Stomach (tissue), 9 donors: ENCODE results near the gene RBMS3. TPM values are rescaled to one million over a fixed set of nuclear protein-coding genes. Genes with fewer than 3 reads are reported as not detected.
A peak's percentile ranks its signal among the peaks of the same experiment; 100 is the strongest.

ENCODE experiments used
- DNase-seq, 2 donors: peaks; one replicate each; pipeline versions ENCODE4 v3.0.0 to v3.0.0-alpha.2; 2013 to 2019
- H3K27ac ChIP-seq, 5 donors: fragments of 200-600 bp in 4 of 5; sonication (generic) in 4 of 5; one replicate each; pipeline ENCODE4 v1.5.1; 2013 to 2019; ENCODE audit warnings: mild to moderate bottlenecking in 1 of 5, moderate library complexity in 1 of 5
- H3K27me3 ChIP-seq, 3 donors: fragments of 200-600 bp; sonication (generic); one replicate each; pipeline ENCODE4 v1.5.1; 2017 to 2019; ENCODE audit warnings: mixed run types in 1 of 3
- H3K36me3 ChIP-seq, 4 donors: fragments of 200-600 bp; sonication (generic); 1 replicate in 3 of 4; 2 replicates in 1 of 4; pipeline ENCODE4 v1.5.1; 2016 to 2019
- H3K4me1 ChIP-seq, 4 donors: fragments of 200-600 bp; sonication (generic); one replicate each; pipeline ENCODE4 v1.5.1; 2016 to 2019
- H3K4me3 ChIP-seq, 4 donors: fragments of 200-600 bp; sonication (generic) in 3 of 4; one replicate each; pipeline ENCODE4 v1.5.1; 2016 to 2019; ENCODE audit warnings: mild to moderate bottlenecking in 1 of 4
- H3K9me3 ChIP-seq, 4 donors: fragments of 200-600 bp; sonication (generic); one replicate each; pipeline ENCODE4 v1.5.1; 2016 to 2019
- EP300 ChIP-seq: sonication (generic); formaldehyde crosslinking; IDR thresholded peaks from one replicate; pipeline ENCODE4 v1.6.1; 2017; ENCODE audit warnings: antibody characterized with exemption
- POLR2A ChIP-seq, 4 donors: fragments of 450-650 bp; IDR thresholded peaks; one replicate each; pipeline ENCODE4 v1.6.1; 2016; ENCODE audit warnings: antibody characterized with exemption in 4 of 4, control low read depth in 2 of 4, mild to moderate bottlenecking in 1 of 4, moderate library complexity in 1 of 4
- POLR2AphosphoS5 ChIP-seq, 3 donors: sonication (generic); formaldehyde crosslinking; IDR thresholded peaks; one replicate each; pipeline ENCODE4 v1.6.1; 2016; ENCODE audit warnings: antibody characterized with exemption in 3 of 3
- WGBS, 5 donors: extraction: QIAGEN DNeasy Blood & Tissue Kit in 3 of 5; methylation state at CpG; one replicate each; pipeline versions ENCODE4 v1.1.5 to v1.1.7; 2013 to 2018; 5-methylcytosine and 5-hydroxymethylcytosine counted together
- intact Hi-C: fragments of 100-400 bp; cut with DNase I; formaldehyde crosslinking; loops from one replicate; pipeline ENCODE4 v1.15.1; 2023; ENCODE audit warnings: low total_unique reads
- polyA plus RNA-seq, 3 donors: library from polyadenylated mRNA; stranded (reverse); fragments of 200-250 nt; gene quantifications; one replicate each; pipeline ENCODE4 v1.2.3, GENCODE V29; 2013
- total RNA-seq, 5 donors: library from RNA; depleted of rRNA; stranded (reverse); fragments of >200 nt; gene quantifications; one replicate each; pipeline versions ENCODE4 v1.1.0 to v1.2.3, GENCODE V29; 2014 to 2016
- TF ChIP-seq, protein P1 (sequence below), 7 experiments: fragments of 450-650 bp in 4 of 7; fragments of 200-600 bp in 3 of 7; sonication (generic) in 3 of 7; IDR thresholded peaks; one replicate each; pipeline ENCODE4 v1.5.1; 2016 to 2019; ENCODE audit warnings: antibody characterized with exemption in 7 of 7, control low read depth in 2 of 7, mild to moderate bottlenecking in 1 of 7
- donor health status: healthy with polysubstance abuse.
- donor health status: Bipolar disorder and iron deficiency.
- donor health status: healthy.

The RBMS3 gene
- total and polyA plus RNA-seq, 8 donors, result 2.0 to 103 (median 16.0) TPM

DNA sequence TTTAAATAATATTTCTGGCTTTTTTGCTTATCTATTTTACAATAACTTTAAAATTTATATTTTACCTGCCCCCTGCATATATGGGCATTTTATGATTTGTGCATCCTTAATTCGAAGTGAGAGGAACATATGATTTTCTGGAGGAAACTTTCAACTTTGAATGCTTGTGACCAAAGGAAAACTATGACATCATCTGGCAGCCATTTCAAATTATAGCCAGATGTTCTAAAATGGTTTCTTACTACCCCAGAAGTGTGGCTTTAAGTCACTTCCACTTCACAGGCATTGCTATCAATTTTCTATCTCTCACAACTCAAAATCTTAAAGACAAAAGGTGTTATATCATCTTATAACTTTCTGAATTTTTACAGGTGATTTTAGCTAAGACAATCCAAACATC, 508.8 kb downstream of the RBMS3 start:
- TF ChIP-seq POLR2A (IDR thresholded peaks at IDR 0.05) (no peak), EP300 (no peak), POLR2AphosphoS5 (IDR thresholded peaks at IDR 0.05) (no peak)
- TF ChIP-seq, protein P1, sequence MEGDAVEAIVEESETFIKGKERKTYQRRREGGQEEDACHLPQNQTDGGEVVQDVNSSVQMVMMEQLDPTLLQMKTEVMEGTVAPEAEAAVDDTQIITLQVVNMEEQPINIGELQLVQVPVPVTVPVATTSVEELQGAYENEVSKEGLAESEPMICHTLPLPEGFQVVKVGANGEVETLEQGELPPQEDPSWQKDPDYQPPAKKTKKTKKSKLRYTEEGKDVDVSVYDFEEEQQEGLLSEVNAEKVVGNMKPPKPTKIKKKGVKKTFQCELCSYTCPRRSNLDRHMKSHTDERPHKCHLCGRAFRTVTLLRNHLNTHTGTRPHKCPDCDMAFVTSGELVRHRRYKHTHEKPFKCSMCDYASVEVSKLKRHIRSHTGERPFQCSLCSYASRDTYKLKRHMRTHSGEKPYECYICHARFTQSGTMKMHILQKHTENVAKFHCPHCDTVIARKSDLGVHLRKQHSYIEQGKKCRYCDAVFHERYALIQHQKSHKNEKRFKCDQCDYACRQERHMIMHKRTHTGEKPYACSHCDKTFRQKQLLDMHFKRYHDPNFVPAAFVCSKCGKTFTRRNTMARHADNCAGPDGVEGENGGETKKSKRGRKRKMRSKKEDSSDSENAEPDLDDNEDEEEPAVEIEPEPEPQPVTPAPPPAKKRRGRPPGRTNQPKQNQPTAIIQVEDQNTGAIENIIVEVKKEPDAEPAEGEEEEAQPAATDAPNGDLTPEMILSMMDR (IDR thresholded peaks at IDR 0.05), result no peak
- Histone ChIP-seq H3K4me1 (no peaks in the 10 kb centered on the region), H3K27ac (no peak overlapping the region), H3K4me3 (no peak overlapping the region), H3K36me3 (no peaks in the 10 kb centered on the region), H3K9me3 (peaks cover 0 to 6% (median 0%) of the 10 kb centered on the region in 4 donors), H3K27me3 (no peaks in the 10 kb centered on the region)
- intact Hi-C loops, result no loop called here
- DNase-seq, result no peak
- WGBS, 5 donors, result 83 to 95% (median 92%) methylated on average over 1 of the region's 1 CpG

DNA sequence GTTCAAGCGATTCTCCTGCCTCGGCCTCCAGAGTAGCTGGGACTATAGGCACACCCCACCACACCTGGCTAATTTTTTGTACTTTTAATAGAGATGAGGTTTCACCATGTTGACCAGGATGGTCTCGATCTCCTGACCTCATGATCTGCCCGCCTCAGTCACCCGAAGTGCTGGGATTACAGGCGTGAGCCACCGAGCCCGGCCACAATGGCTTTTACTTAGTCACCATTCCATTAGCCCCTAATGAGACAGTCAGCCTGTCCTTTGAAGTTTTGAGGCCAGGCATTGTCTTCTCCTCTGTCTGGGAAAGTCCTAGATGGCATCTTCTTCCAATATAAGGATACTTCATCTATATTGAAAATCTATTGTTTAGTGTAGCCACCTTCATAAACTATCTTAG, 515.9 kb downstream of the RBMS3 start:
- Histone ChIP-seq H3K4me1 (peaks cover 0 to under 1% (median 0%) of the 10 kb centered on the region in 4 donors), H3K4me3 (no peak overlapping the region), H3K36me3 (no peaks in the 10 kb centered on the region), H3K27me3 (no peaks in the 10 kb centered on the region), H3K9me3 (no peaks in the 10 kb centered on the region), H3K27ac (no peak overlapping the region)
- DNase-seq, result no peak
- intact Hi-C loops, result no loop called here
- TF ChIP-seq, protein P1 (IDR thresholded peaks at IDR 0.05), result no peak
- no peak for TF ChIP-seq EP300
- no peak for TF ChIP-seq POLR2A (IDR thresholded peaks at IDR 0.05)
- TF ChIP-seq POLR2AphosphoS5 (IDR thresholded peaks at IDR 0.05), result no peak
- WGBS, 5 donors, result 96 to 98% (median 97%) methylated on average over 8 of the region's 8 CpGs

DNA sequence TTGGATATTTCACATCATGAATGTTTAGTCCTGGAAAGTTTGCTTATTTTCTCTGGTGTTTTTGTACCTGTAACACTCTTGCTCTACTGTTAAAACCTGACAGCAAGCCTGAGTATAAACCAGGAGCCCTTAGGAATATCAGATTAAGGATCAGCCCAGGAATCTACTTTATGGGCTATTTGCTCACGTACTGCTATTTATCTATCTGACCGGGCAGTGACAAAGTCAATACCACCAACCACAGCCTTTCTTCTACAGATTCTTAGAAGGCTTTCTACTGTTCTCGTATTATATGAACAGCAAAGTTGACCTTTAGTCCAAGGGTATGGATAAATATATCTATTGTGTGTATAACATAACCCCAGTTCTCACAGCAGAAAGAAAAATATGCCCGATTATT, 521.2 kb downstream of the RBMS3 start:
- Histone ChIP-seq H3K27me3 (no peaks in the 10 kb centered on the region), H3K36me3 (no peaks in the 10 kb centered on the region), H3K9me3 (no peaks in the 10 kb centered on the region), H3K4me3 (no peak overlapping the region), H3K4me1 (peaks cover 0 to 5% (median 2%) of the 10 kb centered on the region in 4 donors), H3K27ac (no peak overlapping the region)
- WGBS, 5 donors, result 32 to 65% (median 41%) methylated on average over 4 of the region's 4 CpGs
- peak in 1 of 2 donors; percentile 6 for DNase-seq
- TF ChIP-seq POLR2AphosphoS5 (IDR thresholded peaks at IDR 0.05), result no peak
- TF ChIP-seq, protein P1 (IDR thresholded peaks at IDR 0.05), result no peak
- no peak for TF ChIP-seq POLR2A (IDR thresholded peaks at IDR 0.05)
- TF ChIP-seq EP300, result no peak
- intact Hi-C loops, result no loop called here

DNA sequence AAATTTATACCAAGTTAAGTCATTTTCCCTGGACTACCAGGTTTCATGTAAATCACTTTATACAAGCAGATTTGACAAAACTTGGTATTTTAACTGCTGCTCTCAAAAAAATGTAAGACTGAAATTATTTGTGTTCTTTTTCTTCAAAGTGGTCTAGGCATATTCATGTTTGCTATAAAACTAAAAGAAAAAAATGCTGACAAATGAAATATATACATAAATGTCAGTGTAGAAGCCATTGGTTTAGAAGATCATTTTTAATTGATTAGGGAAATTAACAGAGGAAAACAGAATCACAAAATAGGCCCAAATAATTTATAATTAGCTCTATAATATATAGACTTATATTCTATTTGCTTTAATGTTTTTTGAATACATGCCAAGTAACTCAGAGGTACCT, 523.2 kb downstream of the RBMS3 start:
- intact Hi-C loops, result no loop called here
- H3K4me3 ChIP-seq, result no peak overlapping the region
- DNase-seq, result no peak
- H3K4me1 ChIP-seq, result peaks cover 0 to 5% (median 2%) of the 10 kb centered on the region in 4 donors
- TF ChIP-seq, protein P1 (IDR thresholded peaks at IDR 0.05), result no peak
- TF ChIP-seq POLR2AphosphoS5 (IDR thresholded peaks at IDR 0.05), result no peak
- TF ChIP-seq EP300, result no peak
- TF ChIP-seq POLR2A (IDR thresholded peaks at IDR 0.05), result no peak
- H3K27me3 ChIP-seq, result no peaks in the 10 kb centered on the region
- no peak overlapping the region for H3K27ac ChIP-seq
- no peaks in the 10 kb centered on the region for H3K36me3 ChIP-seq
- H3K9me3 ChIP-seq, result no peaks in the 10 kb centered on the region
